ENCODE measurements around the gene OR2L13. TPM values are rescaled to one million over a fixed set of nuclear protein-coding genes. Genes with fewer than 3 reads are reported as not detected.

Gene OR2L13
- total RNA-seq, 2 donors from 2014 or later = not detected

DNA sequence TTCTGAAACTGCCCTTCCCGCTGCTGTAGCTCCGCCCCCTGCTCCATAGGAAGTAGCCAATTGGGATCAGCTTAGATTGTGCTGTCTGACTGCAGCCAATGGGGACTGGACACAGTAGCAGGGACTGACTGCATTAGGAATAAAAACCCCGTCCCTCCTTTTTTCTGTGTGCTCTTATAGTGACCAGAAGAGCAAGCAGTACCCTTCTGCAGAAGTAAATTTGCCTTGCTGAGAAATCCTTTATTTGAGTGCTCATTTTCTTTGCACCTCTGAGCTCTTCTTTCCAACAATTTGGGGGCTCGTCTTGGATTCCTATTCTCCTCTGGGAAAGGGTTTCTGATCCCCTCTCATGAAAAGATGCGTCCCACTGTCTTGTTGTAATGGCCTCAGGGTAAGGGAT, 16.2 kb downstream of the OR2L13 start:
- no peak overlapping the region for H3K27ac ChIP-seq
- no peak overlapping the region for H3K4me3 ChIP-seq
- DNase-seq (ENCODE audit: low spot score) = no peak
- peaks cover 4 to 28% of the 10 kb centered on the region in 2 donors for H3K9me3 ChIP-seq
- H3K36me3 ChIP-seq = no peaks in the 10 kb centered on the region
- H3K27me3 ChIP-seq = no peaks in the 10 kb centered on the region
- no peaks in the 10 kb centered on the region for H3K4me1 ChIP-seq
- TF ChIP-seq, protein P1, sequence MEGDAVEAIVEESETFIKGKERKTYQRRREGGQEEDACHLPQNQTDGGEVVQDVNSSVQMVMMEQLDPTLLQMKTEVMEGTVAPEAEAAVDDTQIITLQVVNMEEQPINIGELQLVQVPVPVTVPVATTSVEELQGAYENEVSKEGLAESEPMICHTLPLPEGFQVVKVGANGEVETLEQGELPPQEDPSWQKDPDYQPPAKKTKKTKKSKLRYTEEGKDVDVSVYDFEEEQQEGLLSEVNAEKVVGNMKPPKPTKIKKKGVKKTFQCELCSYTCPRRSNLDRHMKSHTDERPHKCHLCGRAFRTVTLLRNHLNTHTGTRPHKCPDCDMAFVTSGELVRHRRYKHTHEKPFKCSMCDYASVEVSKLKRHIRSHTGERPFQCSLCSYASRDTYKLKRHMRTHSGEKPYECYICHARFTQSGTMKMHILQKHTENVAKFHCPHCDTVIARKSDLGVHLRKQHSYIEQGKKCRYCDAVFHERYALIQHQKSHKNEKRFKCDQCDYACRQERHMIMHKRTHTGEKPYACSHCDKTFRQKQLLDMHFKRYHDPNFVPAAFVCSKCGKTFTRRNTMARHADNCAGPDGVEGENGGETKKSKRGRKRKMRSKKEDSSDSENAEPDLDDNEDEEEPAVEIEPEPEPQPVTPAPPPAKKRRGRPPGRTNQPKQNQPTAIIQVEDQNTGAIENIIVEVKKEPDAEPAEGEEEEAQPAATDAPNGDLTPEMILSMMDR (IDR thresholded peaks at IDR 0.05) = no peak

DNA sequence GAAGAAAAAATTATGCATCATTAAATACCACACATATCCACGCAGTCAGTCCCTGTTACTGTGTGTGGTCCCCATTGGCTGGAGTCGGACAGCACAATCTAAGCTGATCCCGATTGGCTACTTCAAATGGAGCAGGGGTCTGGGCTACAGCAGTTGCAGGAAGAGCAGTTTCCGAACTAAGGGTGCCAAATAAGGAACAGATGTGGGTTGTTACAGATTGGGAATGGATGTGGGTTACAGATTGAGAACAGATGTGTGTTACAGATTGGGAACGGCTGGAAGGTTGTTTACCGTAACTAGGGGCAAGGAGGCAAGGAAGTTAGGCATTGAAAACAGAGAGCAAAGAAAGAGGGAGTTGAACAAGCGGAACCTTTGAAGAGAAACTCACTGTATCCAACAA, 19.9 kb downstream of the OR2L13 start:
- TF ChIP-seq, protein P1 (IDR thresholded peaks at IDR 0.05) = no peak
- no peaks in the 10 kb centered on the region for H3K36me3 ChIP-seq
- no peaks in the 10 kb centered on the region for H3K27me3 ChIP-seq
- H3K4me3 ChIP-seq = no peak overlapping the region
- H3K9me3 ChIP-seq = peaks cover 4 to 25% of the 10 kb centered on the region in 2 donors
- no peak for DNase-seq (ENCODE audit: low spot score)
- H3K27ac ChIP-seq = no peak overlapping the region
- H3K4me1 ChIP-seq = no peaks in the 10 kb centered on the region

DNA sequence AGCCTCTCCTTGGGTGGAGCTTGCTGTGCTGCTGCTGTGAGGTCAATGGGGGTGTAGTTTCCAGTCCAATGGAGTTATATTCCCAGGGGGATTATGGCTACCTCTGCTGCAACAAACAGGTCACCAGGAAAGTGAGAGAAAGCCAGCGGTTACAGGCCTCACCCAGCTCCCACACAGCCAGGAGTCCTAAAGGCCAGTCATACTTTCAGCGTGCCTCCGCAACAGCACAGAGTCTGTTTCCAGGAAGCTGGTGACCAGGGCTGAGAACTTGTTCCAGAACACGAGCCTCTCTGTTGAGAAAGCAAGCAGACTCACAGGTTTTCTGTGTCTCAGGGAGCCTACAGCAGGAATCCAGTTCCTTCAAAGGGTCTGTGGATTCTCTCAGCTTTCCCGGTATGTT, 32.7 kb downstream of the OR2L13 start:
- Histone ChIP-seq H3K9me3 (no peaks in the 10 kb centered on the region), H3K4me3 (no peak overlapping the region), H3K27ac (no peak overlapping the region), H3K36me3 (no peaks in the 10 kb centered on the region), H3K4me1 (no peaks in the 10 kb centered on the region), H3K27me3 (no peaks in the 10 kb centered on the region)
- TF ChIP-seq, protein P1 (IDR thresholded peaks at IDR 0.05) = no peak
- DNase-seq (ENCODE audit: low spot score) = no peak

DNA sequence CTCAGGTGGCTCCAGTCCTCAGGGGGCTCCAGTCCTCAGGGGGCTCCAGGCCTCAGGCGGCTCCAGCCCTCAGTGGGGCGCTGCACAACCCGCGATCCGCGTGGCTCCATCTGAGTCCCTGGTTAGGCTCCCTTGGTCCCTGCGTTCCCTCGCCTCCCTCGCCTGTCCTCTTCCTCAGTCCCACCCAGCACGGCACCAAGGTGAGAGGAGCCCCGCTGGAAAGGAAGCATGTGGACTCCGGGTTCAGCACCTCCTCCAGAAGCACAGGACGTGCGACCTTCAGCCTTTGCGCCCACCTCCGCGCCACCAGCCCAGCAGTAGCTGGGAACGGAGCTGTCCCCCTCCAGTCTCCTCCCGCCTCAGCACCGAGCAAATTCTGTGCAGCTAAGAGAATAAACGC, 41.8 kb downstream of the OR2L13 start:
- Histone ChIP-seq H3K36me3 (no peaks in the 10 kb centered on the region), H3K27me3 (no peaks in the 10 kb centered on the region), H3K4me1 (no peaks in the 10 kb centered on the region), H3K9me3 (peaks cover 0 to 4% of the 10 kb centered on the region in 2 donors), H3K27ac (no peak overlapping the region), H3K4me3 (no peak overlapping the region)
- DNase-seq (ENCODE audit: low spot score) = no peak
- TF ChIP-seq, protein P1 (IDR thresholded peaks at IDR 0.05) = no peak

DNA sequence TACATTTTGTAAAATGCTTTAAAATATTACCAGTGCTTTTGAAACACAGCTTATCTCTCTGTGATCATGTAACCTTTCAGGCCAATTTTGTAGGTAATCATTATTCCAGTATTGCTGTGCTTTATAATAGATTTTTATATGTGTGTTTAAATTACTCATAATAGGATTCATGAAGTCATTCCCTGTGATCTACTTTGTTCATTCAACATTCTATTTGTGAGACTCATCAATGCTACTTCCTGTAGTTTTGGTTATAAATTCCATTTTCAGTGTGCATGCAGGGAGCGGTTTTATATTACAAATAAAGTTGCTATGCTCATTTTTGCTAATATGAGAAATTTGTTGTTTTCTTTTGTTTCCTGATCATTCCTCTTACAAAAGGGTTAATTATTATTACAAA, 45.9 kb downstream of the OR2L13 start:
- no peak overlapping the region for H3K27ac ChIP-seq
- H3K36me3 ChIP-seq = no peaks in the 10 kb centered on the region
- no peaks in the 10 kb centered on the region for H3K9me3 ChIP-seq
- H3K4me3 ChIP-seq = no peak overlapping the region
- H3K27me3 ChIP-seq = no peaks in the 10 kb centered on the region
- TF ChIP-seq, protein P1 (IDR thresholded peaks at IDR 0.05) = no peak
- no peak for DNase-seq (ENCODE audit: low spot score)
- no peaks in the 10 kb centered on the region for H3K4me1 ChIP-seq

DNA sequence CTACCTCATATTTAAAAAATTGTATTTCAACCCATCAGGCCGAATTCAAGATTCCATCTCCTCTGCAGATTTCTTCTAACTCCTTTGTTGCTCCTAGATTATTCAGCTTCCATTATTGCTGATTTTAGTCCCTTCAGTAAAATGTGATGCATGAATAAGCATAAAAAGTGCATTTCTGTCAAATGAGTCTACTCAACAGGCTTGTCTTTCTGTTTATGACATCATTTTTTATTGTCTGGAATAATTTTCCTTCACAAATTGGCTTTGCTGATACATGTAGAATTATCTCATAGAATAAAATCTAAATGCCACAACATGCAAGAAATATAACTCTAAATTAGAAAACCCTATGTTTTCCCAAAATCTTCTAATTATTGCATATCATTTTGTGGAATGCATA, 48.3 kb downstream of the OR2L13 start:
- H3K4me3 ChIP-seq = no peak overlapping the region
- no peaks in the 10 kb centered on the region for H3K36me3 ChIP-seq
- H3K27ac ChIP-seq = no peak overlapping the region
- H3K27me3 ChIP-seq = no peaks in the 10 kb centered on the region
- no peaks in the 10 kb centered on the region for H3K4me1 ChIP-seq
- peaks cover 0 to 14% of the 10 kb centered on the region in 2 donors for H3K9me3 ChIP-seq
- DNase-seq (ENCODE audit: low spot score) = no peak
- TF ChIP-seq, protein P1 (IDR thresholded peaks at IDR 0.05) = no peak

Measured in right atrium auricular region (tissue), 2 donors.